ENCODE measurements around the gene CLDN16.

GRCh38 chr3:190361791-190362190 is 26.2 kb upstream of the CLDN16 start:
- TF ChIP-seq REST (IDR thresholded peaks at IDR 0.05; ENCODE audit: low read depth) (no peak), FOXM1 (IDR thresholded peaks at IDR 0.05; ENCODE audit: borderline replicate concordance, low read depth) (no peak), NFIC (IDR thresholded peaks at IDR 0.05) (no peak), EGR1 (IDR thresholded peaks at IDR 0.05) (no peak), CREB1 (IDR thresholded peaks at IDR 0.05; ENCODE audit: low read depth) (no peak)

All from Ishikawa (cell line).